Gastroesophageal sphincter (tissue), 4 donors: ENCODE measurements around the gene IRF8. TPM values are rescaled to one million over a fixed set of nuclear protein-coding genes. Genes with fewer than 3 reads are reported as not detected.

ENCODE experiments used
- ATAC-seq: fragments of 150-250 bp; one replicate; pipeline ENCODE4 v1.9.1; 2016; ENCODE audit warnings: mild to moderate bottlenecking, moderate library complexity
- H3K27ac ChIP-seq, 4 donors: fragments of 200-600 bp; sonication (generic) in 3 of 4; 1 replicate in 3 of 4; 2 replicates in 1 of 4; pipeline ENCODE4 v1.5.1; 2016 to 2019
- H3K27me3 ChIP-seq: fragments of 200-600 bp; sonication (generic); one replicate; pipeline ENCODE4 v1.5.1; 2019
- H3K36me3 ChIP-seq, 2 donors: fragments of 200-600 bp; sonication (generic); one replicate each; pipeline ENCODE4 v1.5.1; 2019; ENCODE audit warnings: control low read depth in 1 of 2
- H3K4me1 ChIP-seq, 3 donors: fragments of 200-600 bp; sonication (generic); 1 replicate in 2 of 3; 2 replicates in 1 of 3; pipeline ENCODE4 v1.5.1; 2016 to 2019; ENCODE audit warnings: control low read depth in 2 of 3
- H3K4me3 ChIP-seq, 2 donors: fragments of 200-600 bp; sonication (generic); one replicate each; pipeline ENCODE4 v1.5.1; 2019; ENCODE audit warnings: mild to moderate bottlenecking in 1 of 2, moderate library complexity in 1 of 2
- H3K9me3 ChIP-seq, 3 donors: fragments of 200-600 bp; sonication (generic); one replicate each; pipeline ENCODE4 v1.5.1; 2017 to 2019; ENCODE audit warnings: control low read depth in 2 of 3
- CTCF ChIP-seq, 4 experiments: fragments of 200-600 bp in 2 of 4; fragments of 450-650 bp in 2 of 4; sonication (generic) in 1 of 4; IDR thresholded peaks; one replicate each; pipeline ENCODE4 v1.5.1; 2017 to 2019; ENCODE audit warnings: antibody characterized with exemption in 4 of 4, mild to moderate bottlenecking in 2 of 4, moderate library complexity in 2 of 4
- EP300 ChIP-seq: sonication (generic); formaldehyde crosslinking; IDR thresholded peaks from one replicate; pipeline ENCODE4 v1.6.1; 2017; ENCODE audit warnings: antibody characterized with exemption, mild to moderate bottlenecking
- POLR2A ChIP-seq, 2 donors: fragments of 450-650 bp; IDR thresholded peaks; one replicate each; pipeline ENCODE4 v1.6.1; 2017; ENCODE audit warnings: antibody characterized with exemption in 2 of 2, mild to moderate bottlenecking in 2 of 2, moderate library complexity in 1 of 2
- POLR2AphosphoS5 ChIP-seq: sonication (generic); formaldehyde crosslinking; IDR thresholded peaks from one replicate; pipeline ENCODE4 v1.6.1; 2017; ENCODE audit warnings: antibody characterized with exemption
- WGBS, 2 donors: methylation state at CpG; one replicate each; pipeline ENCODE4 v1.1.5; 2018; ENCODE audit warnings: low coverage in 1 of 2; 5-methylcytosine and 5-hydroxymethylcytosine counted together
- total RNA-seq, 4 donors: library from RNA; depleted of rRNA; stranded (reverse); fragments of >200 nt; gene quantifications; one replicate each; pipeline ENCODE4 v1.1.0, GENCODE V29; 2016

The IRF8 gene
- total RNA-seq, 4 donors from 2014 or later, result 2.4 to 13.8 (median 9.0) TPM

DNA sequence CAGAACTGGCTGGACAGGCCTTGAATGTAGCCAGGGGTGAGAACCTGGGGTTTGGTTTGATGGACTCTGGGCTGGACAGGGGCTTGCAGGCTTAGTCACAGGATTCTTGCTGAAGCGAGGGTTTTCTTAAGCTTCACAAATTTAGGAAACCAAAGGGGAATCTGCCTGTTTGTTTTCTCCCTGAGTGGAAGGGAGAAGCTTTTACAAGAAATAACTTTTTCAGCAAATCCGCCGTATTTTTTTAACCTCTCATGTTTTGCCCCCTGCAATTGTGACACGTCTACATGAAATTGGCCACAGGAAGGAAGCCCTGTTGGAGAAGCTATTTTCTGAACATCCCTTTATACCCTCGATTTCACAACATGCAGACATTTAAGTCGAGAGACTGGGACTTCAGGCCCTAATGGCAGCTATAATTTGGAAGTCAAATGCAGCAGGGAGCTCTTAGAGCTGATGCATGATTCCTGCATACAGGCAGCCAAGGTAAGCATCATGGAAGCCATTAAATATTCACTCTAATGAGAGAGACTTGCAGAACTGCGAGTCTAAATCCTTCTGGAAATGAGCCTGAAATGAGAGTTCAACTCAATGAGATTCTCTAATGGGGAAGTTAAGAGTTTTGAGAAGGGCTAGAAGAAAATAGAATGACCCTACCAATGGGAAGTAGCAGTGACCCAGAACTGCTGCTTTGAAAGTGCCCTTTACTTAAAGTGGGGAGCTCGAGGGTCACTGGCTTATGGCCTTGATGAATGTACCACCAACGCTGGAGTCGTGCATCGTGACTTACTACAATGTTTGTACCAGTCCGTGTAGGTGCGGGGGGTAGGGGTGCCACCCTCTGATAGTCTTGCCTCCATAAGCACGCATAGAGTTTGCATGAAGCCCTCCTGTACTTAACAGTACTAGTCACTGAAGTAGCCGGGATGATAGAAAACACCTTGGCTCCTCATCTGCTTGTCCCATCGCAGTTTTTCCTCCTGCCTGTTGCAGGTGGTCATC lies 45.1 kb upstream of the IRF8 start:
- ATAC-seq, result no peak
- 78 to 81% methylated on average over 13 to 14 of the region's 16 CpGs for WGBS, 2 donors

DNA sequence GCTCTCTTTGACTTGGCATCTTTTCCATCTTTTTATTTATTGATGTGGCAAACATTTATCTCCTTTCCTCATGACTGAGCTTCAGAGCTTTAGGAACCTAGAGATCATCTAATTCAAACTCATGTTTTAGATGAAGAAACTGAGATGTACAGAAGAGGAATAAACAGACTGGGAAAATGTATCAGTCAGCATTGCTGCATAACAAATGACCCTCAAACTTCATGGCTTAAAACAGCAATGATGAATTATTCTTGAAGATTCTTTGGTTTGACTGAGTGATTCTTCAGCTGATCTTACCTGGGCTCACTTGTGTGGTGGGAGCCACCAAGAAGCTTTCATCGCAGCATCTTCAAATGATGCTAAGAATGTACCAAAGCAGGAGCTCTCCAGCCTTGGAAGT lies 44.0 kb upstream of the IRF8 start:
- no peak for ATAC-seq
- WGBS, 2 donors, result 100% methylated on average over 1 of the region's 1 CpG
- no peak overlapping the region for H3K27ac ChIP-seq
- H3K36me3 ChIP-seq, result no peaks in the 10 kb centered on the region
- H3K9me3 ChIP-seq, result peaks cover 0 to 5% (median 0%) of the 10 kb centered on the region in 3 donors
- H3K27me3 ChIP-seq, result peaks cover 10% of the 10 kb centered on the region
- no peak overlapping the region for H3K4me3 ChIP-seq
- TF ChIP-seq POLR2AphosphoS5 (no peak), EP300 (no peak), CTCF (IDR thresholded peaks at IDR 0.05) (no peak), POLR2A (IDR thresholded peaks at IDR 0.05) (no peak)
- no peaks in the 10 kb centered on the region for H3K4me1 ChIP-seq

More for the DNA sequence above, 45.1 kb upstream of the IRF8 start:
- H3K4me1 ChIP-seq, result no peaks in the 10 kb centered on the region
- no peak for TF ChIP-seq POLR2A (IDR thresholded peaks at IDR 0.05)
- no peak for TF ChIP-seq CTCF (IDR thresholded peaks at IDR 0.05)
- no peak for TF ChIP-seq POLR2AphosphoS5
- TF ChIP-seq EP300, result no peak
- no peak overlapping the region for H3K4me3 ChIP-seq
- H3K36me3 ChIP-seq, result no peaks in the 10 kb centered on the region
- H3K9me3 ChIP-seq, result peaks cover 0 to 5% (median 0%) of the 10 kb centered on the region in 3 donors
- peaks cover 2% of the 10 kb centered on the region for H3K27me3 ChIP-seq
- H3K27ac ChIP-seq, result no peak overlapping the region

DNA sequence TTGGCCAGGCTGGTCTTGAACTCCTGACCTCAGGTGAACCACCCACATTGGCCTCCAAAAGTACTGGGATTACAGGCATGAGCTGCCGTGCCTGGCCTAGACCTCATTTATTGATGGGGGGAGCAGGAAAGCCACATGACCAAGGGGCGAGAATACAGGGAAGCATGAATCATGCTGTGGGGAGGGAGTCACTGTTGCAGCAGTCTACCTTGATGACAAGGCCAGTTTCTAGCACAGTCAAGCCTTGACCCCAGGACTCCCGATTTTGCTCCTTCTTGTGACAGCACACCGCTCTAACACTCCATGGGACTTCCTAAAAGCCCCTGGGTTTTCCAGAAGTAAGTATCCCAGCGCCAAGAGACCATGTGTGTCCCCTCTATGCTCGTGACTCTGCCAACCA lies 42.9 kb upstream of the IRF8 start:
- Histone ChIP-seq H3K27ac (no peak overlapping the region), H3K4me3 (no peak overlapping the region), H3K36me3 (no peaks in the 10 kb centered on the region), H3K27me3 (peaks cover 10% of the 10 kb centered on the region), H3K9me3 (peaks cover 0 to 5% (median 0%) of the 10 kb centered on the region in 3 donors), H3K4me1 (no peaks in the 10 kb centered on the region)
- ATAC-seq, result no peak
- no peak for TF ChIP-seq POLR2A (IDR thresholded peaks at IDR 0.05)
- no peak for TF ChIP-seq EP300
- TF ChIP-seq CTCF (IDR thresholded peaks at IDR 0.05), result no peak
- TF ChIP-seq POLR2AphosphoS5, result no peak
- 73% methylated on average over 5 of the region's 6 CpGs; no CpG with 5 or more reads in 1 of the 2 donors for WGBS, 2 donors

DNA sequence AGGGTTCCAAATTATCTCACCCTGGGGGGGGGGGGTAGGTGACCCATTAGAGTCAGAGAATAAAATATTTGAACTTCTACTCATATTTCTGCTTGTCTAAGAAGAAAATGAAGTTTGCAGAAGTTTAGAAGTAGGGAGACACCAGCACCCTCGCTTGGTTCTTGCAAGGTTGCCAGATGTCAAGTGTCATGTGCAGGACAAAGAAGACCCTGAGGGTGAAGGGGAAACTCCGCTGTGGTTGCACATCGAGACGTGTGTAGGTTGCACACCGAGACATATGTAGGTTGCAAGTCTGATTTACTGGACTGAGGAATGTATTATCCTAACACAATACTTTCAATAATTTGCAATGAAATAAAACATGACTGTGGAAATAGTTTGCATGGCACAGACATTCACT lies 42.4 kb upstream of the IRF8 start:
- no peak overlapping the region for H3K27ac ChIP-seq
- no peak for TF ChIP-seq POLR2A (IDR thresholded peaks at IDR 0.05)
- TF ChIP-seq EP300, result no peak
- no peak for TF ChIP-seq CTCF (IDR thresholded peaks at IDR 0.05)
- no peak for TF ChIP-seq POLR2AphosphoS5
- H3K9me3 ChIP-seq, result peaks cover 0 to 5% (median 0%) of the 10 kb centered on the region in 3 donors
- 80 to 96% methylated on average over 5 of the region's 5 CpGs for WGBS, 2 donors
- no peak for ATAC-seq
- H3K4me3 ChIP-seq, result no peak overlapping the region
- H3K36me3 ChIP-seq, result no peaks in the 10 kb centered on the region
- no peaks in the 10 kb centered on the region for H3K4me1 ChIP-seq
- peaks cover 10% of the 10 kb centered on the region for H3K27me3 ChIP-seq
